Measurements from ENCODE around the gene ABTB2.

The ABTB2 gene

DNA sequence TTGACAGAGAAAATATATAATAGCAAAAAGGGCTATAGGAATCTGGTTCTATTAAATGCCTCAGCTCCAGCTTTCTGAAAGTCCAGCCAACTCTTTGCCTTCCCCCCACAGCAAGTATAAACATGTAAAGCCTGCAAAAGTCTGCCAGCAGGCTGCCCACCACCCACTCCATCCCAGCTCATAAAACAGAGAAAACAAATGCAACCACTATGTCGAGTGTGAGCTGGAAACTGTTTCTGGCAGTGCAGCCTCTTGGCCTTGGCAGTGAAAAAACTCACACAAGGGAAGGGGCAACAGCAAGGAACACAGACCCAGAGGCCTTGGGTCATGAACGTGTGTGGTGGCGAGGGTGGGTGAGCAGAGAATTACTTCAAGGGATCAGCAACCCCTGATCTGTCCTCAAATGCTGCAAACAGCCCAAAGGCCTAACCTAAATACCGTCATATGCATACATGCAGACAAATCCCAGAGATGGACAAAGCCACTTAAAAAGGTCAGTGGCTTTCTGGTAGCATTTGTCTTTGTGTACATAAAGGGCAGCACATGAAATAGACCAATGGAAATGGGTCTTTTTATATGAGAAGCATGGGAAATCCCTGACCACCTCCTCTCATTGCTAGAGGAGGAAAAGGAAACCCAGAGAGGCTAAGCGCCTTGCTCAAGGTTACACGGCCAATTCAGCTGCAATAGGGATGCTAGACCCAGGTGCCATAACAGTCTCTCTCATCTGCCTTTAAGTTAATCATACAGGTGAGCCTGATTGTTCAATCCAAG, 177.6 kb downstream of the ABTB2 start:
- H3K4me3 ChIP-seq (ENCODE audit: low read length): no peak overlapping the region
- no peaks in the 10 kb centered on the region for H3K27me3 ChIP-seq (ENCODE audit: insufficient read depth, low read length)
- H3K36me3 ChIP-seq (ENCODE audit: insufficient read depth, low read length): no peaks in the 10 kb centered on the region
- H3K9me3 ChIP-seq (ENCODE audit: low read length): no peaks in the 10 kb centered on the region
- no peak overlapping the region for H2AFZ ChIP-seq (ENCODE audit: low read depth, low read length)
- no peaks in the 10 kb centered on the region for H3K4me1 ChIP-seq (ENCODE audit: insufficient read depth, low read length)

DNA sequence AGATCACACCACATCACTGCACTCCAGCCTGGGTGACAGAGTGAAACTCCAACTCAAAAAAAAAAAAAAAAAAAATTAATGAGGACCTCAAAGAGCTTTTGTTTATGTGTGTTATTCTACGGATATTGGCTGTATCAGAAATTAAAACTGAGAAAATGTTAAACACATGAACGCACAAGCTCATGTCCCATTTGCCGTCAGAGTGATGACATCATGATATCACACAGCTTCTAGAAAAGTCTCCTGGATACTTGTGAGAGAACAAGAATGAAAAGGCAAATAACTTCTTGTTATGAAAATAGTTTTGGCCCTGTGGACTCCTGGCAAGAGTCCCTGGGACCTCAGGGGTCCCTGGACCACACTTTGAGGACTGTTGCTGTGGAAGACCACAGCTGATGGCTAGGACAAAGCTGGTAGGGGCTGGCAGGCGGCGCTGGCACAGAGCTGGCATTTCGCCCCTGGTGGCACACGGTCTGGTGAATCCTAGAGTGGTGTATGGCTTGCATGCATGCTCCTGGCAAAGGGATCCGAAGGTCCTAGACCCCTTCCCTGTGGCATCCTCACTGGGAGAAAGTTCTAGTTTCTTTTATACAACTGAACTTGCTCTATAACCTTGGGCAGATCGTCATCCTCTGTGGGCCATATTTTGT, 178.7 kb downstream of the ABTB2 start:
- Histone ChIP-seq H3K27me3 (ENCODE audit: insufficient read depth, low read length) (no peaks in the 10 kb centered on the region), H3K36me3 (ENCODE audit: insufficient read depth, low read length) (no peaks in the 10 kb centered on the region)

DNA sequence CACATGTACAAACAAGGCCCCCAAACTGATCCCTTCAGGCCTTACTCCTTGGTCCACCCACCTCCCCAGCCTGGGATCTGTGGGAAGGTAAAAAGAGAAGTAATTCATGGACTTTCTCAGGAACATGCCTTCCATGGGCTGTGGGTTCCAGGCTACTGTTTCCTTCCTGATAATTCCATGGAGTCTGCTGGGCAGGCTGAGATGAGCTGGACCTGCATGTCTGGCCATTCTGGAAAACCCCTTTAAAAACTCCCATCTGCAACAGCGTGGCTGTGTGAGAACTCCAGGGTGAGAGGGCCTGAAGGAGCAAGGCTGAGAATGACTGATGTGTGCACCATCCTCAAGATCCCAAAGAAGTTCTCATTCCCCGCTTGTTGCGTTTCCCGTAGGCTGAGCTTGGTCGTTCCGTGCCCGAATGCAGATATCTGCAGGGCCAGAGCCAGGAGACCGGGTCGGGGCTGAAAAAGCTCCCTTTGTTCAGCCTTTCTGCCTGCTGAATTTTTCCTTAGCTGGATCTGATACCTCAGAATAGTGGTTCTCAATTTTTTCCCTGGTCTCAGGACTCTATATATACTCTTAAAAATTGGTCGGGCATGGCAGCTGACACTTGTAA, 179.5 kb downstream of the ABTB2 start:
- no peak overlapping the region for H2AFZ ChIP-seq (ENCODE audit: low read depth, low read length)
- H3K4me3 ChIP-seq (ENCODE audit: low read length): no peak overlapping the region
- no peaks in the 10 kb centered on the region for H3K27me3 ChIP-seq (ENCODE audit: insufficient read depth, low read length)
- no peaks in the 10 kb centered on the region for H3K9me3 ChIP-seq (ENCODE audit: low read length)
- H3K4me1 ChIP-seq (ENCODE audit: insufficient read depth, low read length): peaks cover 3% of the 10 kb centered on the region
- no peaks in the 10 kb centered on the region for H3K36me3 ChIP-seq (ENCODE audit: insufficient read depth, low read length)

More for the DNA sequence above, 178.7 kb downstream of the ABTB2 start:
- H3K9me3 ChIP-seq (ENCODE audit: low read length): no peaks in the 10 kb centered on the region
- H3K4me1 ChIP-seq (ENCODE audit: insufficient read depth, low read length): peaks cover 3% of the 10 kb centered on the region
- H3K4me3 ChIP-seq (ENCODE audit: low read length): no peak overlapping the region
- no peak overlapping the region for H2AFZ ChIP-seq (ENCODE audit: low read depth, low read length)

DNA sequence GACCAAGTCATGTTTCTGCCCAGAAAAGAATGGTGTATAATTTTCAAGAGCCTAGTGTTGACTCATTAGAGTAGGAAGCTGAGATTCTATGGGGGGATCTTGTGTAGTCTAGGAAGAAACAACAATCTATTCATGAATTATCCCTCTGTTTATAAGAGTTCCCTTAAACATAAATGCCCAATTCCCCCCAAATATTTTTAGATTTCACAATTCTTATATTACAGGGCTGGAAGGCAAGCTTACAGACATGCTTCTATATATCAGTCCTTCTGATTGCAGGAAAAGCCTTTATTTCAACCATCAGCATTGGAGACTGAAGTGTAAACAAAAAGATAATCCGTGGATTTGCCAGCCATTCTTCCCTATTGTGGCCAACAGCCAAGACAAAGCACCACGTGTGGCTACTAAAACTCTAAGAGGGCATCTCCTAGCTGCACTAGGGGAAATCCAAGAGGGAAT, 181.0 kb downstream of the ABTB2 start:
- Histone ChIP-seq H2AFZ (ENCODE audit: low read depth, low read length) (no peak overlapping the region), H3K36me3 (ENCODE audit: insufficient read depth, low read length) (no peaks in the 10 kb centered on the region), H3K9me3 (ENCODE audit: low read length) (no peaks in the 10 kb centered on the region), H3K4me3 (ENCODE audit: low read length) (no peak overlapping the region), H3K27me3 (ENCODE audit: insufficient read depth, low read length) (no peaks in the 10 kb centered on the region), H3K4me1 (ENCODE audit: insufficient read depth, low read length) (peaks cover 3% of the 10 kb centered on the region)

DNA sequence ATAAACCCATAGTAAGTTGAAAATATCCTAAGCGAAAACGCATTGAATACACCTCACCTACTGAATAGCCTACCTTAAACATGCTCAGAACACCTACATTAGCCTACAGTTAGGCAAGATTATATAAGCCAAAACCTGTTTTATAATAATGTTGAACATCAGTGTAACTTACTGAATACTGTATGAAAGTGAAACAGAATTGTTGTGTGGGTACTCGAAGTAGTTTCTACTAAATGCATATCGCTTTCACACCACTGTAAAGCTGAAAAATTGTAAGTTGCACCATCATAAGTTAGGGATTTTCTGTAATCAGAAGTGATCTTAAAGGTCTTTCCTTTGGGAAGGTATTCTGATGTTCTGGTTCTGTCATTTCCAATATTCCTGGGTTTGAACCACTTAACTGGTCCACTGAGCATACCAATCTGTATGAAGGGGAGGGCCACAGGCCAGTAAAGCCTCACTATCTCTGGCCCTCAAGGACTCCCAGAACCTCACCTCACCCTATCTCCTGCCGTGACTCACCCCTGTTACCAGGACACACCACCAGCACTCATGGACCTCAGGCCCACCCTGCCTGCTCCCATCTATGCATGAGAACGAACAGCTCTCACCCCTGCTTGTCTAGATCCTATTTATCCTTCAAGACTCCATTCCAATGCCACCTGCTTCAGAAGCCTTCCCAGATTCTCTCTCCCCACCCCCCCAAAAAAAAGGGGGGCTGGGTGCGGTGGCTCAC, 182.4 kb downstream of the ABTB2 start:
- Histone ChIP-seq H3K36me3 (ENCODE audit: insufficient read depth, low read length) (no peaks in the 10 kb centered on the region), H3K4me1 (ENCODE audit: insufficient read depth, low read length) (peaks cover 3% of the 10 kb centered on the region), H3K27me3 (ENCODE audit: insufficient read depth, low read length) (no peaks in the 10 kb centered on the region), H2AFZ (ENCODE audit: low read depth, low read length) (no peak overlapping the region), H3K9me3 (ENCODE audit: low read length) (no peaks in the 10 kb centered on the region), H3K4me3 (ENCODE audit: low read length) (no peak overlapping the region)

DNA sequence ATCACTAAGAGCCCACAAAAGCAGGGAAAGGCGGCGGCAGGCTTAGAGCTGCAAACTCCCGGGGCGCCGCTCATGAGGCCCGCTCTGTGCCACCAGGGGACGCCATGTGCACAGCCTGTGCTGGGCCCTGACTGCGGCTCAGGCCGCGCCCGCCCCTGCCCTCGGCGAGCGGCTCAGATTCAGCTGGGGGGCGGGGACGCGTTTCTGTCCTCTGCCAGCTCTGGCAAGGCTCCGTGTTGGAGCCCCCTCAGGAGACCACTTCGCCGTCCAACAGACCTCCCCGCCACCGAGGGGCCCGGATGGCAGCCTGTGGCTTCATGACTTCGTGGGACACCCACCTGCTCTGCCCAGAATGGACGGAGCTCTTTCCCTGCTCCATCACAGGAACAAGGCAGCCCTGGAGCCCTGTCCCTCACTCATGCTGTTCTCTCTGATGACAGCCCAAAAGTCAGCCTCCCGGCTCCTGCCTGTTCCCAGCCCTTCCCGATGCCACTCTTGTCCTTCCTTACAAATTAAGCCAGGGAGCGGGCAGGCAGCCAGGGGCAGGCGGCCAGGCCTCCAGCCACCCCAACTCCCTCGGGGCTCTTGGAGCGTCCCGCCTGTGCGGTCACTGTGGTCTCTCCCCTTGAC, 183.3 kb downstream of the ABTB2 start:
- Histone ChIP-seq H3K4me1 (ENCODE audit: insufficient read depth, low read length) (peaks cover 3% of the 10 kb centered on the region), H3K4me3 (ENCODE audit: low read length) (no peak overlapping the region), H3K9me3 (ENCODE audit: low read length) (no peaks in the 10 kb centered on the region), H3K27me3 (ENCODE audit: insufficient read depth, low read length) (no peaks in the 10 kb centered on the region), H3K36me3 (ENCODE audit: insufficient read depth, low read length) (no peaks in the 10 kb centered on the region), H2AFZ (ENCODE audit: low read depth, low read length) (no peak overlapping the region)

DNA sequence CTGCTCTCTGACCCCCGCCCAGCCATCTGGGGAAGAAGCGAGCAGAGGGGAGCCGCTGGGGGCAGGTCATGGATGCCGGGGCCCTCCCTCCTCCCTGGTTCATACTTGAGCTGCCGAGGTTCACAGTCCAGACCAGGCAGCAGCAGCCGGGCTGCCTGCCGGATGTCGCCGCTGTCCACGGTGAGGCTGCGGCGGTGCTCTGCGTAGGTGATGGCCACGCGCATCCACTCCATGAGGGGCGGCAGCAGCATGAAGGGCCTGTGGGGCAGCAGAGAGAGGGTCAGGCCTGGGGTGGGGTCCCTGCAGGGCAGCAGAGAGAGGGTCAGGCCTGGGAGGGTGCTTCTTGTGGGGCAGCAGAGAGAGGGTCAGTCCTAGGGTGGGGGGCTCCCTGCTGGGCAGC, 184.8 kb downstream of the ABTB2 start:
- H3K27me3 ChIP-seq (ENCODE audit: insufficient read depth, low read length): no peaks in the 10 kb centered on the region
- peaks cover 3% of the 10 kb centered on the region for H3K4me1 ChIP-seq (ENCODE audit: insufficient read depth, low read length)

DNA sequence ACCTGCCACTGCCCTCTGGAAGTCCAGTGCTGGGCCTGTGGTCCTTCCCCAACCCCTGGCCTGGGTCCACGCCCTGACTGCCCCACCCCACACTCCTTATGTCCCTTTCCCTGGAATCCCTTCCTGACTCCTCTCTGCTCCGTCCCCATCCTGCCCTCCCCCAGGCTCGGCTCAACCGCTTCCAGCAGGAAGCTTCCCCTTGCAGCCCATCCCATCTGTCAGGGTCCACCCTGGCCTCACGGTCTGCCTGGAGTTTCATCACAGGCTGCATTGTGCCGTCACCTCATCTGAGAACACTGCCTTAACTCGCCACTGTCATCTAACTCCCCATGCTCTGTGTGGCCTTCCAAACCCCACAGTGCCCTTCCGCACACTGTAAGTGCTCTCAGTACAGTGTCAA, 188.1 kb downstream of the ABTB2 start:
- Histone ChIP-seq H3K27me3 (ENCODE audit: insufficient read depth, low read length) (no peaks in the 10 kb centered on the region), H3K36me3 (ENCODE audit: insufficient read depth, low read length) (no peaks in the 10 kb centered on the region), H3K4me1 (ENCODE audit: insufficient read depth, low read length) (peaks cover 3% of the 10 kb centered on the region), H2AFZ (ENCODE audit: low read depth, low read length) (no peak overlapping the region), H3K4me3 (ENCODE audit: low read length) (no peak overlapping the region), H3K9me3 (ENCODE audit: low read length) (no peaks in the 10 kb centered on the region)

More for the DNA sequence above, 184.8 kb downstream of the ABTB2 start:
- Histone ChIP-seq H3K36me3 (ENCODE audit: insufficient read depth, low read length) (no peaks in the 10 kb centered on the region), H3K9me3 (ENCODE audit: low read length) (no peaks in the 10 kb centered on the region), H3K4me3 (ENCODE audit: low read length) (no peak overlapping the region), H2AFZ (ENCODE audit: low read depth, low read length) (no peak overlapping the region)

DNA sequence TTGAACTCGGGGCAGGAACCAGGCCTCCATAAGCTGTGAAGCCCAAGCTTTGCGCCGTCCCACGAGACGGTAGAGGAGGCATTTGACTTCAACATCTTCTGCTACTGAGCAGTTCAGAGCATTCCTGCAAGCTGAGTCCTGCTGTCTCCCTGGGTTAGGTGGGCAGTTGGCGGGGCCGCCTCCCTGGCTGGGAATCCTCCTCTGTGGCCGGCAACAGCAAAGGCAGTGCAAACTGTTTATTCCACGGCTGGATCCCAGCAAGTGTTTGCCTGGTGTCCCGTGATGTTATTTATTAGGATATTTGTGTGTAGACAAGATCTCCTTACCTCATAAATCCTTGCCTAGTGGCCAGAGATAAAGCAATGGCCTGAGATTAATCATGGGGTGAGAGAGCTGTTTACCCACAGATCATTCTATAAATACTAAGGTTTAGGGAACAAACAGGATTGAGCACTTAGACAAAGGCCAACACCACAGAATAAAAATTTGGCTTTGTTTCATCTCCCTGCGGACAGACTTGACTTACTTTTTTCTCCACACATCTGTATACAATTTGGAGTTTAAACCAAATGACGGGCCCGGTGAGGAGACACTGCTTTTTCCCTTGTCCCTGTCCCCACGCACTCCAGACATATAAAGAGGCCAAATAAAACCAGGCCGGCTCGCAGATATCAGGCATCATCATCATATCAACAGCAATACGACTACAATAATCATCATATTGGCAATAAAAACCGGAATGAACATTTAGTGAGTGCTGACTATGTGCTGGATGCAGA, 189.0 kb downstream of the ABTB2 start:
- no peak overlapping the region for H2AFZ ChIP-seq (ENCODE audit: low read depth, low read length)

DNA sequence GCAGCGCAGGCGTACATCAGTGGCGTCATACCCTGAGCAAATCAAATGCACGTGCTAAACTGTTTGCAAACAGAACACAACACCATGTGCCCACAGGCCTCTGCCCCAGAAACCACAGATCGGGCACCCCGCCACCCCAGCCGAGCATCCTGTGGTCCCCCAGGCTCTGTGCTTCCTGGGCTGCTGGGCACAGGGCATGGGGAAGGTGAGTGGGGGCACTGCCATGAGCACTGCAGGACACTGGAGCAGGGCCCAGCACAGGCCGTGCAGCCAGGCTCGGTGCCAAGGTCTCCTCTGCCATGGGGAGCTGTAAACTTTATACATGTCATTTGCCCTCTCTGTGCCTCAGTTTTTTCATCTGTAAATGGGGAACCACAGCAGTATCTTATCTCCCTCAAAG, 189.8 kb downstream of the ABTB2 start:
- H3K9me3 ChIP-seq (ENCODE audit: low read length): no peaks in the 10 kb centered on the region
- H3K27me3 ChIP-seq (ENCODE audit: insufficient read depth, low read length): no peaks in the 10 kb centered on the region
- H3K4me1 ChIP-seq (ENCODE audit: insufficient read depth, low read length): no peaks in the 10 kb centered on the region
- peaks cover 3% of the 10 kb centered on the region for H3K36me3 ChIP-seq (ENCODE audit: insufficient read depth, low read length)
- no peak overlapping the region for H2AFZ ChIP-seq (ENCODE audit: low read depth, low read length)
- H3K4me3 ChIP-seq (ENCODE audit: low read length): no peak overlapping the region

More for the DNA sequence above, 189.0 kb downstream of the ABTB2 start:
- peaks cover 3% of the 10 kb centered on the region for H3K36me3 ChIP-seq (ENCODE audit: insufficient read depth, low read length)
- H3K27me3 ChIP-seq (ENCODE audit: insufficient read depth, low read length): no peaks in the 10 kb centered on the region
- no peaks in the 10 kb centered on the region for H3K9me3 ChIP-seq (ENCODE audit: low read length)
- H3K4me1 ChIP-seq (ENCODE audit: insufficient read depth, low read length): no peaks in the 10 kb centered on the region
- no peak overlapping the region for H3K4me3 ChIP-seq (ENCODE audit: low read length)

DNA sequence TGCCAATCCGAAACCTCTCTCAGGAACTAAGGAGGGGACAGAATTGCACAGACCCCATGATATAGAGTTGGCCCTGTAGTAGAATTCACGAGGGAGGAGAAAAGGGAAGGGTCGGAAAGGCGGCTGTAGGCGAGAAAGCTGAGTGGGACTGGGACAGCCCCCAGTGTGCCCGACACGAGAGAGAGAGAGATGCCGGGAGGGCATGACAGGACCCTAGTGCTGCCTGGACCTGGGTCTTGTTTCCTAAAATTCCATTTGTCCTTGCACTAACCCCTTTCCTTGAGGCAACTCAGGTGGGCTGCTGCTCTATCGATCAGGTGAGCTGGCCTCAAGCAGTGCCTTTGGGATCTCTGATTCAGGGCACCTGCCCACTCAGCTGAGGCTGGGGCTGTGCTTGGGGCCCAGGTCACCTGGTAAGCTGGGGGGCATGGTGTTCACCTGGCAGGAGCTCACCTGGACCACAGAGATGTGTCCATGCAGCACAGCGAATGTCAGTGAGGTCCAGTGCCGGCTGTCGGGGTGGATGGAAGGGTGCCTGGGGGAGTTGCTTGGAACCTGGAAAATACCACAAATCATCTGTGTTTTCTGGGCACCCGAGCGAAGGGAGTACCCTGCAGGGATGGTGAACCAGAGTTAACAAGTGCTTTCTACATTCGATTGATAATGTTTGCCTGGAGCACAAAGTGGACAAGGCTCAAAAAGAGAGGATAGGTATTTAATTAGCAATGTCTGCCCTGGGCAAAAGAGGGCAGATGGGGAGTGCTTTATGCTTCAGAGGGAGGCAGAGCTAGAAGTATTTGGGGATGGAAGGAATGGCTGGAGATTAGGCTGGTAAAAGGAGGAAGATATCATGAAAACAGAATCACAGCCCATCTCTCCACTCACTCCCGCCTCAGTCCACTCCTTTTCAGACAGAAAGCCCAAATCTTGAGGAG, 190.7 kb downstream of the ABTB2 start:
- Histone ChIP-seq H3K4me3 (ENCODE audit: low read length) (no peak overlapping the region), H3K36me3 (ENCODE audit: insufficient read depth, low read length) (peaks cover 3% of the 10 kb centered on the region), H3K4me1 (ENCODE audit: insufficient read depth, low read length) (no peaks in the 10 kb centered on the region), H3K9me3 (ENCODE audit: low read length) (no peaks in the 10 kb centered on the region), H2AFZ (ENCODE audit: low read depth, low read length) (no peak overlapping the region), H3K27me3 (ENCODE audit: insufficient read depth, low read length) (no peaks in the 10 kb centered on the region)
